H9 (cell line): ENCODE data around the gene TOR1AIP1. TPM values are rescaled to one million over a fixed set of nuclear protein-coding genes. Genes with fewer than 3 reads are reported as not detected.

Experiments used
- DNase-seq: peaks from one replicate; pipeline ENCODE4 v3.0.0-alpha.2; 2017
- H2AFZ ChIP-seq: one replicate; pipeline ENCODE4 v1.6.1; 2013; ENCODE audit warnings: mild to moderate bottlenecking, low read length, control low read depth, moderate library complexity
- H2AK5ac ChIP-seq: 2 replicates; pipeline ENCODE4 v1.6.1; 2013; ENCODE audit warnings: low read length, control low read depth, mixed read lengths; ENCODE audit not compliant: insufficient read length
- H2BK120ac ChIP-seq: one replicate; pipeline ENCODE4 v1.6.1; 2013; ENCODE audit warnings: low read depth, mild to moderate bottlenecking, low read length, control low read depth, inconsistent platforms; ENCODE audit not compliant: poor library complexity, severe bottlenecking
- H2BK12ac ChIP-seq: 2 replicates; pipeline ENCODE4 v1.6.1; 2013; ENCODE audit warnings: low read length, control low read depth, mixed read lengths, low read depth; ENCODE audit not compliant: insufficient read length
- H2BK15ac ChIP-seq: 2 replicates; pipeline ENCODE4 v1.6.1; 2013; ENCODE audit warnings: low read depth, low read length, control low read depth
- H2BK20ac ChIP-seq: one replicate; pipeline ENCODE4 v1.6.1; 2013; ENCODE audit warnings: low read depth, mild to moderate bottlenecking, low read length, control low read depth, inconsistent platforms; ENCODE audit not compliant: poor library complexity, severe bottlenecking
- H2BK5ac ChIP-seq: 2 replicates; pipeline ENCODE4 v1.6.1; 2013; ENCODE audit warnings: low read length, control low read depth, mixed read lengths; ENCODE audit not compliant: insufficient read length
- H3K14ac ChIP-seq: 2 replicates; pipeline ENCODE4 v1.6.1; 2013; ENCODE audit warnings: low read length, control low read depth; ENCODE audit not compliant: insufficient read depth
- H3K18ac ChIP-seq: 2 replicates; pipeline ENCODE4 v1.6.1; 2013; ENCODE audit warnings: low read depth, mild to moderate bottlenecking, mixed read lengths, low read length, control low read depth; ENCODE audit not compliant: insufficient read length
- H3K23ac ChIP-seq: 2 replicates; pipeline ENCODE4 v1.6.1; 2013; ENCODE audit warnings: low read length, control low read depth, mixed read lengths, low read depth; ENCODE audit not compliant: insufficient read length
- H3K23me2 ChIP-seq: 2 replicates; pipeline ENCODE4 v1.6.1; 2013; ENCODE audit warnings: low read depth, mild to moderate bottlenecking, mixed read lengths, low read length, control low read depth; ENCODE audit not compliant: insufficient read length, poor library complexity, severe bottlenecking
- H3K27ac ChIP-seq: 2 replicates; pipeline ENCODE4 v1.5.1; 2013; ENCODE audit warnings: low read length, control low read depth, mixed read lengths, low read depth; ENCODE audit not compliant: insufficient read length
- H3K27me3 ChIP-seq: 2 replicates; pipeline ENCODE4 v1.6.1; 2013; ENCODE audit warnings: low read length, control low read depth, inconsistent platforms; ENCODE audit not compliant: insufficient read depth
- H3K4ac ChIP-seq: 2 replicates; pipeline ENCODE4 v1.6.1; 2013; ENCODE audit warnings: low read depth, mild to moderate bottlenecking, control low read depth, inconsistent platforms, low read length, moderate library complexity
- H3K4me1 ChIP-seq: 2 replicates; pipeline ENCODE4 v1.6.1; 2013; ENCODE audit warnings: low read length, control low read depth, inconsistent platforms; ENCODE audit not compliant: insufficient read depth
- H3K4me2 ChIP-seq: 2 replicates; pipeline ENCODE4 v1.6.1; 2013; ENCODE audit warnings: low read length, control low read depth, mixed read lengths; ENCODE audit not compliant: insufficient read length, insufficient read depth
- H3K56ac ChIP-seq: 2 replicates; pipeline ENCODE4 v1.6.1; 2013; ENCODE audit warnings: low read depth, mild to moderate bottlenecking, mixed read lengths, low read length, control low read depth; ENCODE audit not compliant: insufficient read length
- H3K79me1 ChIP-seq: 2 replicates; pipeline ENCODE4 v1.6.1; 2013; ENCODE audit warnings: low read depth, mild to moderate bottlenecking, moderate library complexity, low read length, control low read depth, inconsistent platforms; ENCODE audit not compliant: insufficient read depth, poor library complexity, severe bottlenecking
- H3K79me2 ChIP-seq: 2 replicates; pipeline ENCODE4 v1.6.1; 2013; ENCODE audit warnings: low read length, control low read depth, inconsistent platforms; ENCODE audit not compliant: insufficient read depth
- H3K9ac ChIP-seq: 2 replicates; pipeline ENCODE4 v1.6.1; 2013; ENCODE audit warnings: low read length, control low read depth, mixed read lengths; ENCODE audit not compliant: insufficient read length; ENCODE audit errors: extremely low read depth
- H3K9me3 ChIP-seq: one replicate; pipeline ENCODE4 v1.6.1; 2013; ENCODE audit warnings: low read depth, low read length, inconsistent platforms; ENCODE audit not compliant: control insufficient read depth
- H3T11ph ChIP-seq: one replicate; pipeline ENCODE4 v1.6.1; 2013; ENCODE audit warnings: mild to moderate bottlenecking, low read length, control low read depth, inconsistent platforms
- H4K20me1 ChIP-seq: one replicate; pipeline ENCODE4 v1.6.1; 2013; ENCODE audit not compliant: control insufficient read depth, insufficient read length, insufficient read depth
- H4K5ac ChIP-seq: 2 replicates; pipeline ENCODE4 v1.6.1; 2013; ENCODE audit warnings: low read depth, mild to moderate bottlenecking, mixed read lengths, low read length, control low read depth; ENCODE audit not compliant: insufficient read length
- H4K8ac ChIP-seq: replicated peaks from 2 replicates; pipeline ENCODE4 v1.6.1; 2013; ENCODE audit warnings: low read length, control low read depth, mixed read lengths, low read depth; ENCODE audit not compliant: insufficient read length
- H4K91ac ChIP-seq: 2 replicates; pipeline ENCODE4 v1.6.1; 2013; ENCODE audit warnings: low read depth, mild to moderate bottlenecking, moderate library complexity, mixed read lengths, low read length, control low read depth; ENCODE audit not compliant: insufficient read length
- H3K27ac Mint-ChIP-seq, 3 experiments: 2 replicates in 2 of 3; 3 replicates in 1 of 3; pipeline ENCODE4 v1.8.0; 2020 to 2021; ENCODE audit warnings: mixed read lengths in 3 of 3, mild to moderate bottlenecking in 1 of 3, moderate library complexity in 1 of 3
- H3K27me3 Mint-ChIP-seq: 2 replicates; pipeline ENCODE4 v1.8.0; 2021; ENCODE audit warnings: low read depth, mild to moderate bottlenecking, moderate library complexity, mixed read lengths
- H3K36me3 Mint-ChIP-seq, 3 experiments: 2 replicates in 2 of 3; 3 replicates in 1 of 3; pipeline ENCODE4 v1.8.0; 2020 to 2021; ENCODE audit warnings: low read depth in 3 of 3, mixed read lengths in 3 of 3; ENCODE audit not compliant: insufficient read depth in 1 of 3
- H3K4me1 Mint-ChIP-seq, 2 experiments: 2 replicates each; pipeline ENCODE4 v1.8.0; 2020; ENCODE audit warnings: mixed read lengths in 2 of 2
- H3K4me3 Mint-ChIP-seq, 2 experiments: 2 replicates in 1 of 2; 3 replicates in 1 of 2; pipeline ENCODE4 v1.8.0; 2020 to 2021; ENCODE audit warnings: mild to moderate bottlenecking in 2 of 2, mixed read lengths in 2 of 2, moderate library complexity in 1 of 2
- H3K9me3 Mint-ChIP-seq, 2 experiments: 2 replicates in 1 of 2; 3 replicates in 1 of 2; pipeline ENCODE4 v1.8.0; 2020; ENCODE audit warnings: mild to moderate bottlenecking in 2 of 2, mixed read lengths in 2 of 2, moderate library complexity in 1 of 2
- CTCF ChIP-seq: fragments of 200-600 bp; sonication (generic); conservative IDR thresholded peaks from 3 replicates; pipeline ENCODE4 v1.8.0; 2021; ENCODE audit warnings: antibody characterized with exemption, mild to moderate bottlenecking
- WGBS: extraction: QIAGEN DNeasy Blood & Tissue Kit; methylation state at CpG from one replicate; pipeline ENCODE4 v1.1.7; 2013; ENCODE audit warnings: missing lambda C conversion rate, low lambda C conversion rate, mixed read lengths; ENCODE audit not compliant: insufficient read length; ENCODE audit errors: extremely low coverage; 5-methylcytosine and 5-hydroxymethylcytosine counted together
- total RNA-seq: library from RNA; stranded (reverse); gene quantifications from 2 replicates; pipeline ENCODE4 v1.2.1, GENCODE V29; 2021

The TOR1AIP1 gene
- total RNA-seq, 1 experiment from 2014 or later, result 25.5 TPM

- H3K27me3 ChIP-seq, result no peaks in the 10 kb centered on the region
- no peak overlapping the region for H3K27ac ChIP-seq
- no peak overlapping the region for H2BK15ac ChIP-seq
- H3K9ac ChIP-seq, result no peak overlapping the region
- TF ChIP-seq CTCF, result no peak
- H4K20me1 ChIP-seq, result no peaks in the 10 kb centered on the region
- no peak overlapping the region for H4K5ac ChIP-seq
- Mint-ChIP-seq H3K9me3 (no peaks in the 10 kb centered on the region), H3K27ac (no peak overlapping the region), H3K27me3 (no peaks in the 10 kb centered on the region), H3K4me1 (peaks cover 14% of the 10 kb centered on the region in 2 experiments), H3K36me3 (peaks cover 11 to 49% (median 35%) of the 10 kb centered on the region in 3 experiments; a peak in 6 of 7 replicates), H3K4me3 (no peak overlapping the region)
- no peak overlapping the region for H3K23ac ChIP-seq
- no peak overlapping the region for H4K8ac ChIP-seq
- H3K4ac ChIP-seq, result no peak overlapping the region
- H2BK20ac ChIP-seq, result no peak overlapping the region
- H3K23me2 ChIP-seq, result no peaks in the 10 kb centered on the region
- H3K79me1 ChIP-seq, result no peaks in the 10 kb centered on the region
- H4K91ac ChIP-seq, result no peak overlapping the region
- H3K4me1 ChIP-seq, result peaks cover 7% of the 10 kb centered on the region; the same call in 1 of the 2 replicates
- H2BK120ac ChIP-seq, result no peak overlapping the region
- H3K56ac ChIP-seq, result no peak overlapping the region
- no CpG with 5 or more reads among the region's 10 CpGs for WGBS
- no peaks in the 10 kb centered on the region for H3K79me2 ChIP-seq
- DNase-seq, result no peak
- H2BK12ac ChIP-seq, result no peak overlapping the region
- H2AK5ac ChIP-seq, result no peak overlapping the region
- H3K18ac ChIP-seq, result no peak overlapping the region
- H2BK5ac ChIP-seq, result no peak overlapping the region
- no peak overlapping the region for H2AFZ ChIP-seq
- no peaks in the 10 kb centered on the region for H3K9me3 ChIP-seq
- H3K4me2 ChIP-seq, result no peak overlapping the region
- H3K14ac ChIP-seq, result no peak overlapping the region
- no peak overlapping the region for H3T11ph ChIP-seq
Measured at GRCh38 chr1:179917601-179918429, 35.7 kb downstream of the TOR1AIP1 start.
